ENCODE data around the gene EMID1. TPM values are rescaled to one million over a fixed set of nuclear protein-coding genes. Genes with fewer than 3 reads are reported as not detected.
"Not testable (repeated sequence)": the region's sequence is repeated elsewhere in the genome, so short reads cannot be mapped to it uniquely, and the experiment has no call there.

Gene EMID1
- total and polyA plus RNA-seq, 2 donors from 2014 or later, result 9.6 to 25.5 TPM

GRCh38 chr22:29216873-29217666 lies 11.4 kb downstream of the EMID1 start:
- H3K4me3 ChIP-seq (ENCODE audit: low read length in 3 of 3), result no peak overlapping the region
- H3K9me3 ChIP-seq (ENCODE audit: control insufficient read depth in 2 of 3, insufficient read depth in 1 of 3, low read length in 3 of 3), result no peaks in the 10 kb centered on the region
- no peaks in the 10 kb centered on the region for H3K36me3 ChIP-seq (ENCODE audit: control insufficient read depth in 2 of 3, insufficient read depth in 3 of 3, low read length in 3 of 3)
- H3K4me1 ChIP-seq (ENCODE audit: control insufficient read depth in 2 of 3, insufficient read depth in 2 of 3, low read depth in 1 of 3, low read length in 3 of 3), result no peaks in the 10 kb centered on the region
- no peaks in the 10 kb centered on the region for H3K27me3 ChIP-seq (ENCODE audit: control insufficient read depth, insufficient read depth, low read length)
- no peak overlapping the region for H3K9ac ChIP-seq (ENCODE audit: low read length in 3 of 3)
- intact Hi-C loops (cut with DNase I), result no loop called here
- DNase-seq (peak in 3 of 5 donors; percentile 10 to 86 (median 45)), FAIRE-seq (no peak)
- TF ChIP-seq CTCF (IDR thresholded peaks at IDR 0.05; ENCODE audit: borderline replicate concordance, extremely low read depth, insufficient read depth), result no peak
- H3K27ac ChIP-seq (ENCODE audit: low read depth in 2 of 2, low read length in 2 of 2), result no peak overlapping the region

DNA sequence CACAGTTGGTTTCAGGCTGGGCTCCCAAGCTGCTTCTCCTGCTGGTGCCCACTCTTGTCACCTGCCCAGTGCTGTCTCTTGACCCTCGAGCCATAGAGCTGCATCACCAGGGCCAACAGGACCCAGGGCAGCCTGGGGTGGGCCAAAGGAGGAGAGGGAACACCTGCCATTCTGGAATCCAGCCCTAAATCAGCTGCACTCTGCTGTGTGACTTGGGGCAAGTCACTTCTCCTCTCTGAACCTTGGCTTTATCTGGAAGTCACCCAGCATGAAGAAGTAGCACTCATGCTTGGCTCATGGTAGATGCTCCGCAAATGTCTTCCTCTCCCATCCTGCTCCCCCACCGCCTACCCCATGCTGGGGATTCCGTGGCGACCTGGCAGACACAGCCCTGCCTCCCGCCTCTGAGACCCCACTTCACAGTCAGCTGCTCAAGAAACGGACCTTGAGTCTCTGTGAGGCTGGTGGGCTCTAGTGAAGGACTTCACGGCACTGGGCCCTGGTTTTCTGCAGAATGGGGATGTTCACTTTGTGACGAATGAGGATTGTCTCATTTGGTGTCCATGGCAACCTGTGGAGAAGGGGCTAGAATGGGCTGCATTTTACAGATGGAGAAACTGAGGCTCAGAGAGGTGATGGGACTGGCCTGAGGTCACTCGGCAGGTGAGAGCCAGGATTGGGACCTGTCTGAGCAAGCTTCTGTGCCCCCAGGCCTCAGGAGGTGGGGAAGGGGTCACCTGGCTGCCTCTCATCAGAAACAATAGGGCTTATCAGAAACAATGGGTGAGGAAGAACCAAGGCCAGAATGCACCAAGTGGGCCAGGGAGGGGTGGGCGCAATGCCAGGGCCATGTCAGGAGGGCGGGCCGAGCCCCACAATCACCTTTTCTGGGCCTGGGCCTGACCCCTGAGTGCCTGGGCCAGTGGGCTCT lies 12.4 kb downstream of the EMID1 start:
- no peaks in the 10 kb centered on the region for H3K36me3 ChIP-seq (ENCODE audit: control insufficient read depth in 2 of 3, insufficient read depth in 3 of 3, low read length in 3 of 3)
- no peak for TF ChIP-seq CTCF (IDR thresholded peaks at IDR 0.05; ENCODE audit: borderline replicate concordance, extremely low read depth, insufficient read depth)
- FAIRE-seq (no peak), DNase-seq (peak in 1 of 5 donors; percentile 53)
- no peaks in the 10 kb centered on the region for H3K9me3 ChIP-seq (ENCODE audit: control insufficient read depth in 2 of 3, insufficient read depth in 1 of 3, low read length in 3 of 3)
- no peaks in the 10 kb centered on the region for H3K27me3 ChIP-seq (ENCODE audit: control insufficient read depth, insufficient read depth, low read length)
- H3K4me1 ChIP-seq (ENCODE audit: control insufficient read depth in 2 of 3, insufficient read depth in 2 of 3, low read depth in 1 of 3, low read length in 3 of 3), result no peaks in the 10 kb centered on the region
- no peak overlapping the region for H3K4me3 ChIP-seq (ENCODE audit: low read length in 3 of 3)
- intact Hi-C loops (cut with DNase I), result no loop called here
- H3K9ac ChIP-seq (ENCODE audit: low read length in 3 of 3), result no peak overlapping the region
- no peak overlapping the region for H3K27ac ChIP-seq (ENCODE audit: low read depth in 2 of 2, low read length in 2 of 2)

DNA sequence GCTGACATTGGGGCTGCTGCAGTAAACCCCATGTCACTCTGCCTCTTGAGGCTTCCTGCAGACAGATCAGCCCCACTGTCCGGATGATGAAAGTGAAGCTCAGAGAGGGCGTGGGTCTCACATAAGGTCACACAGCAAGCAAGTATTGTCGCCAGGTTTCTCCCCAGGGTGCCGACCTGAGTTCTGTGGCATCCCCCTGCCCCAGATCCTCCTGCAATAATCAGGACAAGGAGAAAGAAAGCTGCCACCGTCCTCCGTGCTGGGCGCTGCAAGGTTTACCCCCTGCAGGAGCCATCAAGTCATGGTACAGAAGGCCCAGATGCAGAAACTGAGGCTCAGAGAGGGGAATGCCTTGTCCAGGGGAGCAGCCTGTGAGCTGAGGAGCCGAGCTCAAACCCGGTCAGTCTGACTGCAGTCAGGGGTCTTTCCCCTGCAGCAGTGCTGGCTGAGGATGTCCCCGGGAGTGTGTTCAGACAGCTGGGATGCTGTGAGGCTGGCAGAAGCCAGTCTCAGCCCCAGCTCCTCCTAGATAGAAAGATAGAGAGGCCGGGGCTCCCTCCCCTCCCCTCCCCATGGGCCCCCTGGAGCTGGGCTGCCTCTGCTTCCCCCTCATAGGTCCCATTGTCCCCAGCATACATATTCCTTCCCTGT lies 13.2 kb downstream of the EMID1 start:
- H3K27ac ChIP-seq (ENCODE audit: low read depth in 2 of 2, low read length in 2 of 2), result no peak overlapping the region
- H3K9ac ChIP-seq (ENCODE audit: low read length in 3 of 3), result no peak overlapping the region
- H3K4me3 ChIP-seq (ENCODE audit: low read length in 3 of 3), result no peak overlapping the region
- no peaks in the 10 kb centered on the region for H3K36me3 ChIP-seq (ENCODE audit: control insufficient read depth in 2 of 3, insufficient read depth in 3 of 3, low read length in 3 of 3)
- DNase-seq, result peak in 1 of 5 donors; percentile 55
- H3K4me1 ChIP-seq (ENCODE audit: control insufficient read depth in 2 of 3, insufficient read depth in 2 of 3, low read depth in 1 of 3, low read length in 3 of 3), result no peaks in the 10 kb centered on the region
- FAIRE-seq, result no peak
- no peaks in the 10 kb centered on the region for H3K27me3 ChIP-seq (ENCODE audit: control insufficient read depth, insufficient read depth, low read length)
- no peaks in the 10 kb centered on the region for H3K9me3 ChIP-seq (ENCODE audit: control insufficient read depth in 2 of 3, insufficient read depth in 1 of 3, low read length in 3 of 3)
- TF ChIP-seq CTCF (IDR thresholded peaks at IDR 0.05; ENCODE audit: borderline replicate concordance, extremely low read depth, insufficient read depth), result no peak
- intact Hi-C loops (cut with DNase I), result no loop called here

DNA sequence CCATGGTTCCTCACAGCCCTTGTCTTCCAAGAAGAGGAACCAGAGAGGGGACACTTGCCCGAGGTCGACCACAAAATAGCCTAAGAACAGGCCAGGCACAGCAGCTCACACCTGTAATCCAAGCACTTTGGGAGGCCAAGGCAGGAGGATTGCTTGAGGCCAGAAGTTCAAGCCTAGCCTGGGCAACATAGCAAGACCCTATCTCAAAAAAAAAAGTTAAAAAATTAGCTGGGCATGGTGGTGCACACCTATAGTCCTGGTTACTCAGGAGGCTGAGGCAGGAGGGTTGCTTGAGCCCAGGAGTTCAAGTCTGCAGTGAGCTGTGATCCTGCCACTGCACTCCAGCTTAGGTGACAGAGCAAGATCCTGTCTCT lies 13.7 kb downstream of the EMID1 start:
- H3K9me3 ChIP-seq (ENCODE audit: control insufficient read depth in 2 of 3, insufficient read depth in 1 of 3, low read length in 3 of 3); H3K4me1 ChIP-seq (ENCODE audit: control insufficient read depth in 2 of 3, insufficient read depth in 2 of 3, low read depth in 1 of 3, low read length in 3 of 3); FAIRE-seq; DNase-seq; H3K27ac ChIP-seq (ENCODE audit: low read depth in 2 of 2, low read length in 2 of 2); H3K9ac ChIP-seq (ENCODE audit: low read length in 3 of 3); H3K4me3 ChIP-seq (ENCODE audit: low read length in 3 of 3); H3K27me3 ChIP-seq (ENCODE audit: control insufficient read depth, insufficient read depth, low read length); H3K36me3 ChIP-seq (ENCODE audit: control insufficient read depth in 2 of 3, insufficient read depth in 3 of 3, low read length in 3 of 3); intact Hi-C loops (cut with DNase I): not testable (repeated sequence)

Measured in kidney (tissue), 14 donors.